DOHH2 (cell line): ENCODE measurements around the gene TSKS.

Experiments used
- CTCF ChIP-seq: fragments of 200-600 bp; sonication (generic); IDR thresholded peaks from one replicate; pipeline ENCODE4 v1.5.1; 2014; ENCODE audit warnings: antibody characterized with exemption, mild to moderate bottlenecking, low read depth, low read length; ENCODE audit not compliant: poor library complexity, severe bottlenecking
- EZH2phosphoT487 ChIP-seq: fragments of 200-600 bp; sonication (generic); IDR thresholded peaks from 2 replicates; pipeline ENCODE4 v1.6.1; 2017; ENCODE audit warnings: borderline replicate concordance, mild to moderate bottlenecking, antibody characterized with exemption, low read length, moderate library complexity, mixed read lengths

GRCh38 chr19:49718511-49718910 is 44.6 kb downstream of the TSKS start:
- TF ChIP-seq CTCF (no peak), EZH2phosphoT487 (no peak)
